GM23338 (cell line): Measurements from ENCODE around the gene ERC2. TPM values are rescaled to one million over a fixed set of nuclear protein-coding genes. Genes with fewer than 3 reads are reported as not detected.

Source experiments
- ATAC-seq: fragments of 200-7000 bp; cut with Tn5 transposase; 3 replicates; pipeline ENCODE4 v1.9.1; 2020
- DNase-seq: peaks from one replicate; pipeline ENCODE4 v3.0.0-alpha.2; 2015; ENCODE audit warnings: low spot score
- H2AFZ ChIP-seq: fragments of 200-600 bp; sonication (generic); 2 replicates; pipeline ENCODE4 v1.8.0; 2016; ENCODE audit warnings: antibody characterized with exemption, mild to moderate bottlenecking, moderate library complexity
- H3F3A ChIP-seq: fragments of 200-600 bp; sonication (generic); replicated peaks from 2 replicates; pipeline ENCODE4 v1.8.0; 2017; ENCODE audit warnings: antibody characterized with exemption, mixed run types, low read depth
- H3K27ac ChIP-seq: fragments of 200-600 bp; sonication (generic); 2 replicates; pipeline ENCODE4 v1.6.1; 2016; ENCODE audit warnings: low read depth
- H3K27me3 ChIP-seq: fragments of 200-600 bp; sonication (generic); 2 replicates; pipeline ENCODE4 v1.8.0; 2016; ENCODE audit warnings: mild to moderate bottlenecking, mixed run types, moderate library complexity; ENCODE audit not compliant: insufficient read depth
- H3K36me3 ChIP-seq: fragments of 200-600 bp; sonication (generic); 2 replicates; pipeline ENCODE4 v1.8.0; 2016; ENCODE audit warnings: mild to moderate bottlenecking; ENCODE audit not compliant: insufficient read depth
- H3K4me1 ChIP-seq: fragments of 200-600 bp; sonication (generic); 2 replicates; pipeline ENCODE4 v1.8.0; 2016; ENCODE audit warnings: mild to moderate bottlenecking, moderate library complexity; ENCODE audit not compliant: insufficient read depth
- H3K4me2 ChIP-seq: fragments of 200-600 bp; sonication (generic); 2 replicates; pipeline ENCODE4 v1.7.1; 2017; ENCODE audit warnings: mixed run types
- H3K4me3 ChIP-seq: fragments of 200-600 bp; sonication (generic); 2 replicates; pipeline ENCODE4 v1.6.1; 2016; ENCODE audit warnings: mixed run types
- H3K79me2 ChIP-seq: fragments of 200-600 bp; sonication (generic); replicated peaks from 2 replicates; pipeline ENCODE4 v1.8.0; 2017; ENCODE audit warnings: mild to moderate bottlenecking; ENCODE audit not compliant: insufficient read depth
- H3K9me2 ChIP-seq: fragments of 200-600 bp; sonication (generic); 2 replicates; pipeline ENCODE4 v1.8.0; 2017; ENCODE audit not compliant: insufficient read depth
- H4K20me1 ChIP-seq: fragments of 200-600 bp; sonication (generic); replicated peaks from 2 replicates; pipeline ENCODE4 v1.8.0; 2017; ENCODE audit warnings: mild to moderate bottlenecking; ENCODE audit not compliant: insufficient read depth
- H3K27ac Mint-ChIP-seq: 2 replicates; pipeline ENCODE4 v1.8.0; 2020; ENCODE audit warnings: inconsistent platforms, mild to moderate bottlenecking, moderate library complexity, mixed read lengths
- H3K27me3 Mint-ChIP-seq: 3 replicates; pipeline ENCODE4 v1.8.0; 2022; ENCODE audit warnings: low read depth, mild to moderate bottlenecking, moderate library complexity, mixed read lengths, inconsistent platforms; ENCODE audit not compliant: insufficient read depth, poor library complexity
- H3K36me3 Mint-ChIP-seq: 3 replicates; pipeline ENCODE4 v1.8.0; 2021; ENCODE audit warnings: low read depth, mild to moderate bottlenecking, inconsistent platforms, moderate library complexity, mixed read lengths
- H3K4me1 Mint-ChIP-seq: 3 replicates; pipeline ENCODE4 v1.8.0; 2020; ENCODE audit warnings: mild to moderate bottlenecking, inconsistent platforms, mixed read lengths
- H3K4me3 Mint-ChIP-seq: 3 replicates; pipeline ENCODE4 v1.8.0; 2021; ENCODE audit warnings: moderate library complexity, mild to moderate bottlenecking, inconsistent platforms, mixed read lengths
- H3K9me3 Mint-ChIP-seq: 3 replicates; pipeline ENCODE4 v1.8.0; 2020; ENCODE audit warnings: moderate library complexity, mild to moderate bottlenecking, inconsistent platforms, mixed read lengths
- CREB1 ChIP-seq: fragments of 250-450 bp; sonication (Bioruptor Pico); IDR thresholded peaks from 2 replicates; pipeline ENCODE4 v1.5.0; 2020; ENCODE audit warnings: low read depth, mild to moderate bottlenecking, moderate library complexity
- CTCF ChIP-seq, 2 experiments: fragments of 200-600 bp in 1 of 2; sonication (generic) in 1 of 2; conservative IDR thresholded peaks; 2 replicates each; pipeline versions ENCODE4 v1.5.1 to v1.6.1; 2016 to 2017; ENCODE audit warnings: antibody characterized with exemption in 2 of 2, low read depth in 2 of 2, mild to moderate bottlenecking in 2 of 2, moderate library complexity in 1 of 2
- ETS1 ChIP-seq: IDR thresholded peaks from 2 replicates; pipeline ENCODE4 v1.6.1; 2016; ENCODE audit warnings: antibody characterized with exemption
- EZH2 ChIP-seq: fragments of 200-600 bp; sonication (generic); IDR thresholded peaks from one replicate; pipeline ENCODE4 v1.8.0; 2017; ENCODE audit warnings: antibody characterized with exemption, mild to moderate bottlenecking, low read depth; ENCODE audit not compliant: unreplicated experiment
- EZH2phosphoT487 ChIP-seq: fragments of 200-600 bp; sonication (generic); IDR thresholded peaks from one replicate; pipeline ENCODE4 v1.8.1; 2018; ENCODE audit warnings: antibody characterized with exemption; ENCODE audit not compliant: unreplicated experiment
- JUNB ChIP-seq: IDR thresholded peaks from one replicate; pipeline ENCODE4 v1.6.1; 2016; ENCODE audit warnings: antibody characterized with exemption; ENCODE audit not compliant: unreplicated experiment
- NANOG ChIP-seq: IDR thresholded peaks from 2 replicates; pipeline ENCODE4 v1.6.1; 2016; ENCODE audit warnings: antibody characterized with exemption, borderline replicate concordance
- POLR2AphosphoS5 ChIP-seq: IDR thresholded peaks from 2 replicates; pipeline ENCODE4 v1.6.1; 2016; ENCODE audit warnings: antibody characterized with exemption, low read depth
- REST ChIP-seq: IDR thresholded peaks from one replicate; pipeline ENCODE4 v1.6.1; 2018; ENCODE audit warnings: antibody characterized with exemption; ENCODE audit not compliant: unreplicated experiment
- STAT1 ChIP-seq: IDR thresholded peaks from one replicate; pipeline ENCODE4 v1.6.1; 2016; ENCODE audit warnings: antibody characterized with exemption; ENCODE audit not compliant: unreplicated experiment
- ZNF114 ChIP-seq: fragments of 250-450 bp; sonication (Bioruptor Pico); IDR thresholded peaks from 2 replicates; pipeline ENCODE4 v1.5.0; 2020; ENCODE audit warnings: mild to moderate bottlenecking, moderate library complexity
- ZNF331 ChIP-seq: fragments of 250-450 bp; sonication (Bioruptor Pico); IDR thresholded peaks from 2 replicates; pipeline ENCODE4 v1.5.0; 2020; ENCODE audit warnings: low read depth, mild to moderate bottlenecking, moderate library complexity
- ZNF462 ChIP-seq: fragments of 250-450 bp; sonication (Bioruptor Pico); IDR thresholded peaks from 2 replicates; pipeline ENCODE4 v1.5.0; 2020; ENCODE audit warnings: mild to moderate bottlenecking, moderate library complexity
- polyA plus RNA-seq: library from polyadenylated mRNA; unstranded; fragments of >200 nt; fragmentation: Nextera tagmentation; extraction: Ambion mirVana; gene quantifications from 2 replicates; pipeline ENCODE4 v1.2.1, GENCODE V29; 2016
- total RNA-seq: library from RNA; depleted of rRNA; stranded (reverse); fragments of >200 nt; shearing (Covaris generic); gene quantifications from 2 replicates; pipeline ENCODE4 v1.2.3, GENCODE V29; 2014

ERC2 gene
- total and polyA plus RNA-seq, 2 experiments from 2014 or later = 11.8 to 13.7 TPM

- no peak for DNase-seq
- Mint-ChIP-seq H3K9me3 (no peaks in the 10 kb centered on the region), H3K36me3 (no peaks in the 10 kb centered on the region), H3K4me1 (peaks cover 3% of the 10 kb centered on the region; the same call in 2 of the 3 replicates), H3K4me3 (no peak overlapping the region), H3K27me3 (no peaks in the 10 kb centered on the region), H3K27ac (no peak overlapping the region)
- Histone ChIP-seq H3K4me3 (no peak overlapping the region), H3K27ac (no peak overlapping the region), H2AFZ (no peak overlapping the region), H3K9me2 (no peaks in the 10 kb centered on the region), H3F3A (no peaks in the 10 kb centered on the region), H3K27me3 (no peaks in the 10 kb centered on the region), H4K20me1 (no peaks in the 10 kb centered on the region), H3K79me2 (no peaks in the 10 kb centered on the region), H3K36me3 (no peaks in the 10 kb centered on the region), H3K4me2 (no peak overlapping the region), H3K4me1 (0 out of 2 replicates have a peak, but pooled peaks cover 7% of the 10 kb centered on the region)
- no peak for ATAC-seq
- no peak for TF ChIP-seq REST
- TF ChIP-seq NANOG = no peak
- no peak for TF ChIP-seq CREB1 (CRISPR knock-in tag)
- TF ChIP-seq ETS1 = no peak
- no peak for TF ChIP-seq JUNB
- TF ChIP-seq ZNF331 (CRISPR knock-in tag) = no peak
- TF ChIP-seq ZNF114 (CRISPR knock-in tag) = no peak
- no peak for TF ChIP-seq ZNF462
- TF ChIP-seq EZH2 = no peak
- TF ChIP-seq STAT1 = no peak
- no peak for TF ChIP-seq POLR2AphosphoS5
- no peak for TF ChIP-seq CTCF (conservative IDR thresholded peaks at IDR 0.05; ENCODE audit: low read depth in 2 of 2)
- no peak for TF ChIP-seq EZH2phosphoT487
Measured at GRCh38 chr3:56147354-56147753, 320.9 kb downstream of the ERC2 start.
